NCI-H2107 treated with DMSO at 0.1 percent for 48 hours (cell line): ENCODE measurements around the gene WDR41.
"Not testable (repeated sequence)": the region's sequence is repeated elsewhere in the genome, so short reads cannot be mapped to it uniquely, and the experiment has no call there.

ENCODE experiments used
- DNase-seq: peaks from one replicate; lab custom pipeline; 2025; ENCODE audit not compliant: unreplicated experiment; lab: John Stamatoyannopoulos, UW

The WDR41 gene, protein sequence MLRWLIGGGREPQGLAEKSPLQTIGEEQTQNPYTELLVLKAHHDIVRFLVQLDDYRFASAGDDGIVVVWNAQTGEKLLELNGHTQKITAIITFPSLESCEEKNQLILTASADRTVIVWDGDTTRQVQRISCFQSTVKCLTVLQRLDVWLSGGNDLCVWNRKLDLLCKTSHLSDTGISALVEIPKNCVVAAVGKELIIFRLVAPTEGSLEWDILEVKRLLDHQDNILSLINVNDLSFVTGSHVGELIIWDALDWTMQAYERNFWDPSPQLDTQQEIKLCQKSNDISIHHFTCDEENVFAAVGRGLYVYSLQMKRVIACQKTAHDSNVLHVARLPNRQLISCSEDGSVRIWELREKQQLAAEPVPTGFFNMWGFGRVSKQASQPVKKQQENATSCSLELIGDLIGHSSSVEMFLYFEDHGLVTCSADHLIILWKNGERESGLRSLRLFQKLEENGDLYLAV

DNA sequence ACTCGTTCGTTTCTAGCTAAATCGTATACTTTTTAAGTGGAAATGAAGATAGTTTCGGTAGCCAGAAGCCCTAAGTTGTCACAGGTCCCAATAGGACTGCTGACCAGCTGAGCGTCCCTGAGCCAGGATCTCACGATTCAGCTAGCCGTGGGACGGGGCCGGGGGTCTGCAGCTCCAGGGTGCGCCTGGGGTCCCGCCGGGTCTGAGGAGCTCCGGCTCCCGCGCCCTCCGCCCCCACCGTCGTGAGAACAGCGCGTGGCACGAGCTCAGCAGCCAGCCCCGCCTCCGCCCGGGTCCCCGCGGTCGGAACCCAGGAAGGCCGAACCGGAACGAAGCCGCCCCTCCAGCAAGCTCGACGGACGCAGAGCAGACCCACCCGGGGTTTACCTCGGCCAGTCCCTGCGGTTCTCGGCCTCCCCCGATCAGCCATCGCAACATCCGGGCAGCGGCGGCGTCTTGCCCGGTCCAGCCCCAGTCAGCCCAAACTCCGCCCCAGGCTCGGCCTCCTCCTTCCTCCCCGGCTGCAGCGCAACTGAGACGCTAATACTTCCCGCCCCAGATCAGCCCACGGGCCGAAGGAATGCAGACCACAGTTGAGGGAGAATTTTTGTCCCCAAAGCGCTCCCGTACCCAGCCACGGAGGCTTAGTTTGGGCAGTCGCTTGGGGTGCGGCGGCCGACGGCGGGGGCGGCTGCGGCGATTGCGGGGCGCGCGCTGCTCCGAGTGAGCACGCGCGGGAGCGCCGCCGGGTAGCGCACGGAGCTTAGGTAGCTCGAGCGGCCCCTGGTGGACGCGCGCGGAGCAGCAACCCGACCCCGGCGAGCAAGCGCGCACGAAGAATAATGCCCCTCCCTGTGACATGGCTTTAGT is at the start of gene WDR41:
Gene WDR41, minus strand, starts transcription at position 534 of the 870 bp plus-strand sequence. Its CDS starts 96 bp downstream, at position 438.
- DNase-seq: peak; percentile 41

DNA sequence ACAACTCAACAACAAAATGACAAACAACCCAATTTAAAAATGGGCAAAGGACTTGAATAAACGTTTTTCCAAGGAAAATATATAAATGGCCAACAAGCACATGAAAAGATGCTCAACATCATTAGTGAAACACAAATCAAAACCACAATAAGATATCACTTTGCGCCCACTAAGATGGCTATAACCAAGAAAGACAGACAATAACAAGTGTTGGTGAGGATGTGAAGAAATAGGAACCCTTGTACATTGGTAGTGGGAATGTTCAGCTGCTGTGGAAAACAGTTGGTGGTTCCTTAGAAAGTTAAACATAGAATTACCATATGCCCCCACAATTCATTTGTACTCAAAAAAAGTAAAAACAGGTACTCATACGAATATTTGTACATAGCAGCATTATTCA is 39.2 kb upstream of the WDR41 start:
- no peak for DNase-seq

DNA sequence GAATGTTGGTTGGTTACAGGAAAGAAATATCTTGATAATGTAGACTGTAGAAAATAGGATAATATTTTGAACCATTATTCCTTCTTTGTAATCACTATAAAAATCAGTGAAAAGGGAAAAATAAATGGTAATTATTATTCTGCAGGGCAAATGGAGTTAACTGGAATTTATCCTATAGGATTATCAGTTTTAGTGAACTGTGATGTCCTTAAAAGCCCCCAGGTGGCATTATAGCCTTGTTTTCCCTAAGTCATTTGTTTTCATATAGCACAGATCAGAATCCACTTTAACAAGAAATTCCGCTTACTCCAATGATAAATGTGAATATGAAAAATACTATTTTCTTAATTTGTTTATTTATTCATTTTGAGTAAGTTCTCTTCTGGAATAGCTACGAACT is 26.2 kb upstream of the WDR41 start:
- DNase-seq: peak; percentile 14

DNA sequence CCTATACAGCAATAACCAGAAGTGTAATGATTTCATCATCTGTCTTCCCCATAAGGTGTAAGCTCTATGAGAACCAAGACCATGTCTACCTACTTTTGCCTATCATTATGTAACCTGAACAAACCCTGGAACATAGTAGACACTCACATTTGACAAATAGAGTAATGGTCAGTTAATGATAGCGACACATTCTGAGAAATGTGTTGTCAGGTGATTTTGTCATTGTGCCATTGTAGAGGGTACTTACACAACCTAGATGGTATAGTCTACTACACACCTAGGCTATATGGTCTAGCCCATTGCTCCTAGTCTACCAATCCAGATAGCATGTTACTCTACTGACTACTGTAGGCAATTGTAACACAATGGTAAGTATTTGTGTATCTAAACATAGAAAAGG is 22.3 kb upstream of the WDR41 start:
- no peak for DNase-seq

DNA sequence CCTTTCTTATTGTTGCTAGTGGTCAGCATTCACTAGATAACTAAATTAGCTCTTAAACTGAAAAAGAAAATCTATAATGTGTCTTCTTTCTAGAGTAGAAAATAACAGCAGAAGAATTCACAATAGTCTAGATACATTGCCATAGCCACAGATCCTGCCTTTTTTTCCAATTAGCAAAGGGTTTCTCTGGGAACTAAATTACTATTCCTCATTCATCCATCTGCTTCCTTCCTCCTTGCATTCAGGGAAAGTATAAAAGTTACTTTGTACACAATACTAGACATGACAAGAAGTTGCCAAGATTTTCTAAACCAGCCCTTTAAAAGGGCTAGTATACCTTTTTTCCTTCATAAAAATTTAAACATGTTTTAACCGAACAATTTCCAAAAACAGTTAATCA is 21.2 kb upstream of the WDR41 start:
- no peak for DNase-seq

DNA sequence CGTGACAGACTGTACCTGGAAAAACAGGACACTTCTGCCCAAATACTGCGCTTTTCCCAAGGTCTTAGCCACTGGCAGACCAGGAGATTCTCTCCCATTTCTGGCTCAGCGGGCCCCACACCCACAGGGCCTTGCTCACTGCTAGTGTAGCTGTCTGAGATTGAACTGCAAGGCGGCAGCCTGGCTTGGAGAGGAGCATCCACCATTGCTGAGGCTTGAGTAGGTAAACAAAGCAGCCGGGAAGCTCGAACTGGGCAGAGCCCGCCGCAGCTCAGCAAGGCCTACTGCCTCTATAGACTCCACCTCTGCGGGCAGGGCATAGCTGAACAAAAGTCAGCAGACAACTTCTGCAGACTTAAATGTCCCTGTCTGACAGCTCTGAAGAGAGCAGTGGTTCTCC is 9.0 kb upstream of the WDR41 start:
- not testable (repeated sequence) for DNase-seq

DNA sequence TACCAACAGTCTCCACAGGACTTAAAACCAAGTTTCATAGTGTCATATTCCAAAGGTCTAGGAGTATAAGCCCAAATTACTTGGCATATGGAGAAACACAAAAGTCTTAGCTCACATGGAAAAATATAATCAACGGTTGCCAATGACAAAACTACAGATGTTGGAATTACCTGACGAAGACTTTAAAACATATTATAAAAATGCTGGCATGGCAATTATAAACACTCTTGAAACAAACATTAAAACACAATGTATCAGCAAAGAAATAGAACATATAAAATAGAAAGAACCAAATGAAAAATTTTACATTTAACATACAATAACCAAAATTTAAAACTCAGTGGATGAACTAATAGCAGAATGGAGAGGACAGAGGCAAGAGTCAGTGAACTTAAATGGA is 7.9 kb upstream of the WDR41 start:
- no peak for DNase-seq

DNA sequence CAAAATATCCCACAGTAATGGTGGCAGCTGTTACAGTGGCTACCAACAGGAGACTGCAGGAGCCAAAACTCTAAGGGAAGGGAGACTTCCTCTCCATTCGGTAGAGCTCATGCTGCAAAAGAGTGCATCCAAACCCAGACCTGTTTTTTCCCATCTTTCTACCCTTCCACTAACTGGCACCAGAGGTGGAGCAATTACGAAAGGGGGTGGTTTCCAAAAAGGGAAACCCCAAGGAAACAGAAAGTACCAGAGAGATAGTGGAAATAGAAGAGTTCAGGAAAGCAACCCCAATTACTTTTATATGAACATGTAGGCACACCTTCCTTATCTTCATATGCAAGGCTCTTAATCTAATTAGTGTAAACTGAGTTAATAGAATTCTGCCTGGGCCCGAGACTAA is 7.3 kb upstream of the WDR41 start:
- DNase-seq: no peak

DNA sequence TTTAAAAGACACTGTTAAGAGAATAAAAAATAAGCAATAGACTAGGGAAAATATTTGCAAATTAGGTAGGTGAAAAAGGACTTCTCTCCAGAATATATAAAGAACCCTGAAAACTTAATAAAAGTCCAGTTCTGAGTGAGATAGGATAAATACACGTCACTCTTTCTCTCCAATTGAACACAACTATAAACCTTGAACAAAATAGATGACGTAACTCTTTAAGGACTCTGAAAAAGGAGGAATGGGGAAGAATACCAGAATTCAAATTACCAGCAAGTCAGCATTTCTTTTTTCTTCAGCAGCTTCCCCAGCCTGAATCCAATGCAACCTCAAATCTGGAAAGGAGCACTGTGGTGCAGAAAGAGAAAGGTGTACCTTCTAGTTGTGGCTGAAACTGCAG is 6.8 kb upstream of the WDR41 start:
- DNase-seq: no peak

DNA sequence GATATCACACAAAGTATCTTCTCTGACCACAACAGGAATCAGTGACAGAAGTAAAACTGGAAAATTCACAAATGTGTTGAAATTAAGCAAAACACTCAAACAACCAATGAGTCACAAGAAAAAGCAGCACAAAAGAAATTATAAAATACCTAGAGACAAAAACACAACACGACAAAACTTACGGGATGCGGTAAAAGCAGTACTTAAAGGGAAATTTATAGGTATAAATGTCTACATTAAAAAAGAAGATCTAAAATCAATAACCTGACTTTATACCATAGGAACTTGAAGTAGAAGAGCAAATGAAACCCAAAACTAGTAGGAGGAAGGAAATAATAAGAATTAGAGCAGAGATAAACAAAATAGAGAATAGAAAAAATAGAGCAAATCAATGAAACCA is 2.8 kb upstream of the WDR41 start:
- no peak for DNase-seq

DNA sequence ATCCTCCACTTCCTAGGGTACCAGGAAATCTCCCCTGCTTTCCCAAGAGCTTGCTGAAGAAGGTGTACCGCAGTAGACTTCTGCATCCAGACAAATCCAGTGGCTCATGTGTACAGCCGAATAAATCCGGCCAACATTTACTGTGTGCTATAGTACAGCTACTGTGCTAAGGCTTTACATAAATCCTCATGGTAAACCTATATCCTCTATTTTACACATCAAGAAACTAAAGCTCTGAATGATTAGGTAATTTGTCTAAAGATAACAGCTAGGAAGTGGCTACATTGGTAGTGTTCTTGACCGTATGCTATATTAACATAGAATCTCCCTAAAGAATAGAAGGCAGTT is 511 bp upstream of the WDR41 start:
- DNase-seq: no peak

DNA sequence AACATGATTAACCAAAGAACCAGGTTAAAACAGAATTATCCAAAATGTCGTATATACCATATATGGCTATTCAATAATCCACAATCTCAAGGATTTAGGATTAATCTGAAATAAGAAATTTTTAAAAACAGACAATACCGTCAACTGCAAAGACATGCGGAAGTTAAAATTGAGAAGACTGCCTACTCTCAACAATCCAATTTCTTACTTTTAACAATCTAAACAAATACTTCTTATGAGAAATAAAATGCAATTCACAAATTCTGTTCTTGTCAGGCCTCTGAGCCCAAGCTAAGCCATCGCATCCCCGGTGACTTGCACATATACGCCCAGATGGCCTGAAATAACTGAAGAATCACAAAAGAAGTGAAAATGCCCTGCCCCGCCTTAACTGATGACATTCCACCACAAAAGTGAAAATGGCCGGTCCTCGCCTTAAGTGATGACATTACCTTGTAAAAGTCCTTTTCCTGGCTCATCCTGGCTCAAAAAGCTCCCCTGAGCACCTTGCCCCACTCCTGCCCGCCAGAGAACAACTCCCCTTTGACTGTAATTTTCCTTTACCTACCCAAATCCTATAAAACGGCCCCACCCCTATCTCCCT is 1.3 kb downstream of the WDR41 start:
- DNase-seq: not testable (repeated sequence)

DNA sequence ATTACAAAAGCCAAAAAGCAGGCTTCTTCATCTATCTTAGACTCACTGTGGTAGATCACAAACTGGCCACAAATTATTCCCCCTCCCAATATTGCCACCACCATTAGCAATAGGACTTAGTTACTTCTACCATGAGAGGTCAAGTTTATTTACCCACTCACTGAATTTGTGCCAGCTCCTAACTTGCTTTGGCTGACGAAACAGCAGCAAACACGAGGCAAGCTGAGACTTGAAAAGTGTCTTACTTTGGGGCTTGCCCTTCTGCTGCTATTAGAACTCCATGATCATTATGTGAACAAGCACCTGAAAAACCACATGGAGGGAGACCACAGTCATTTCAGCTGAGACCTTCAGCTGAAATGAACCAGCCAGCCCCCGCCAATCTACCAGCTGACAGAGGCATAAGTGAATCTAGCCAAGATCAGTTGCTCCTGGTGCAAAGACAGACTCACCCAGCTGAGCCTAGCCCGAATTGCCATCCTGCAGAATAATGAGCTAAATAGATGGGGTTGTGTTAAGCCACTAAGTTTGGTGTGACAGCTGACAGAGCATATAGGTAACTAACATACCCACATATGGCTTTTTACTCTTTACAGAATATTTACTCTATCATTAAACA is 5.7 kb downstream of the WDR41 start:
- DNase-seq: peak; percentile 19

DNA sequence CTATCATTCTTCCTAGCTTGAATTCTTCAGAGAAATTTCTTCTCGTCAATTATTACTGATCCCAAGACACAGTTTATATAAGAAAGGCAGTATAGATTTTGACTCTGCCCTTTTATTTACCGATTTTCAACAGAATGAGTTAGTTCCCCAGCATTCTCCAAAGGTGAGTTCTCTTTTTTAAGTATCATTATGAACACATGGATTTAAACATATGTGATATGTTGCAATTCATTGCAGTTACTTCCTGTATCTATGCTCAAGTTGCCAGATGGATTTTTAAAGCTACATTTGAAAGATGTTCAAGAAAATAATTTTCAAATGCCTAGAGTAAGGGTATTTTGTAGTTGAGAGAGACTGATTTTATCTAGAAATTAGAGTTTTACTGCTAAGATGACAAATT is 8.4 kb downstream of the WDR41 start:
- no peak for DNase-seq

DNA sequence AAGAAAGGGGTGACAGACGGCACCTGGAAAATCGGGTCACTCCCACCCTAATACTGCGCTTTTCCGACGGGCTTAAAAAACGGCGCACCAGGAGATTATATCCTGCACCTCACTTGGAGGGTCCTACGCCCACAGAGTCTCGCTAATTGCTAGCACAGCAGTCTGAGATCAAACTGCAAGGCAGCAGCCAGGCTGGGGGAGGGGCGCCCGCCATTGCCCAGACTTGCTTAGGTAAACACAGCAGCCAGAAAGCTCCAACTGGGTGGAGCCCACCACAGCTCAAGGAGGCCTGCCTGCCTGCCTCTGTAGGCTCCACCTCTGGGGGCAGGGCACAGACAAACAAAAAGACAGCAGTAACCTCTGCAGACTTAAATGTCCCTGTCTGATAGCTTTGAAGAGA is 17.1 kb downstream of the WDR41 start:
- not testable (repeated sequence) for DNase-seq

DNA sequence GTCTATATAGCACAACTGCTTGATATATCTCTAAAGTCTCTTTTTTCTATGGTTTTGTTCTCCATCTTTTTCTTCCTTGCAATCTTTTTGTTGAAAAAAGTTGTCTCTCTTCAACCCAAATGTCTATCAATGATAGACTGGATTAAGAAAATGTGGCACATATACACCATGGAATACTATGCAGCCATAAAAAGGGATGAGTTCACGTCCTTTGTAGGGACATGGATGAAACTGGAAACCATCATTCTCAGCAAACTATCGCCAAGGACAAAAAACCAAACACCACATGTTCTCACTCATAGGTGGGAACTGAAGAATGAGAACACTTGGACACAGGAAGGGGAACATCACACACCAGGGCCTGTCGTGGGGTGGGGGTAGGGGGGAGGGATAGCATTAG is 23.2 kb downstream of the WDR41 start:
- DNase-seq: not testable (repeated sequence)

DNA sequence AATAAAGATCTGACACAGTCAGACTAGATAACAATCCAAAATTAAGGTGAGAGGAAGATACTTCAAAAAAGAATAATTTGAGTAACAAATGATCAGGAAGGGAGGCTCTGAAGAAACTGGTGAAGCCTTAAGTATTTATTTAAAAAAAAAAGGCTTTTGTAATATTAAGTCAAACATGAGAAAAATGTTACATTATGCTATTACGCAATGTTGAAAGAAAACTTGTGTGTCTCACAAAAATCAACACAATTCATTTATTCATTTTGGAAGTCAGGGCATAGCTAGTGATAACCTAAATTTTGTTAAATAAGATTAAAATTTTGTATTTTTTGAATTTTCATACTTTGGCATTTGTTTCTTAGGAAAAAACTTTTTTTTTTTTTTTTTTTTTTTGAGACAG is 28.2 kb downstream of the WDR41 start:
- DNase-seq: no peak

DNA sequence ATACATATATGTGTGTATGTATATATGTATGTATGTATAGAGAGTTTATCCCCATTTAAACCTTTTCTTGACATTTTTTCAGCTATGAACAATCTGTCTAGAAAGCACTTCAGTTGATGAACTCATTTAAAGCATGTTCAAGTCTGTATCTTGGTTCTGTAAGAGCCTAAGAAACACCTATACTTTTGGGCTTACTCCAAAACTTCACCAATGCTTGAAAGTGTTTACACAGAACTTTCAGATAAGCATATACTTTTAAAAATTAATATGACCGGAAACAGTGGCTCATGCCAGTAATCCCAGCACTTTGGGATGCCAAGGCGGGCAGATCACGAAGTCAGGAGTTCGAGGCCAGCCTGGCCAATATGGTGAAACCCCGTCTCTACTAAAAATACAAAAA is 30.8 kb downstream of the WDR41 start:
- DNase-seq: no peak

DNA sequence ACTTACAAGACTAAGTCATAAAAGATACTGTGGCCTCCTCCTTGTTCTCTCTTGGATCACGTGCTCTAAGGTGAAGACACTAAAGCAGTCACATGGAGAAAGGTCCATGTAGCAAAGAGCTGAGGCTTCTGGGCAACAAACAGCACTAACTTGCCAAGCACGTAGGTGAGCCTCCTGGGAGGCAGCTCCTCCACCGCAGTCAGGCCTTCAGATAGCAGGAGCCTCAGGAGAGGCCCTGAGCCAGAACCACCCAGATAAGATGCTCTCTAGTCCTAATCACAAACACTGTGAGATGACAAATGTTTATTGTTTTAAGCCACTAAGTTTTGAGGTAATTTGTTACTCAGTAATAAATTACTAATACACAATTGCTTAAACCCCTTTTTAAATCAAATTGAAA is 38.0 kb downstream of the WDR41 start:
- no peak for DNase-seq

DNA sequence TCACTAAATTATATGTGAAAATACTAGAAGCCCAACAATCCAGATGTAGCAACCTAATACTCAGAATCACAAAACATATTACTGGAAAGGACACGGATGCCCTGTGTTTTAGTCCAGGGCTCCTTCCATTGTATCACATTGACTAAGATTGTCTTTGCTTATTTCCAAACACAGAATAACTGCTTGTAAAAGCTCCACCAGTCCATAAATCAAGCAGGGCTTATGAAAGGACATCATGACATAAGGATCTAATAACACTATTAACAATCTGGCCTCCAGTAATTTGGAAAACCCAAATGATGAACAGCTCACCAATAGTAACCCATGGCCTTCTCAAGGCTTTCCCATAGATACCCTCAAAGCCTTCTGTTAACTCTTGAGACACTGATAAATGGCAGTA is 39.8 kb downstream of the WDR41 start:
- no peak for DNase-seq

DNA sequence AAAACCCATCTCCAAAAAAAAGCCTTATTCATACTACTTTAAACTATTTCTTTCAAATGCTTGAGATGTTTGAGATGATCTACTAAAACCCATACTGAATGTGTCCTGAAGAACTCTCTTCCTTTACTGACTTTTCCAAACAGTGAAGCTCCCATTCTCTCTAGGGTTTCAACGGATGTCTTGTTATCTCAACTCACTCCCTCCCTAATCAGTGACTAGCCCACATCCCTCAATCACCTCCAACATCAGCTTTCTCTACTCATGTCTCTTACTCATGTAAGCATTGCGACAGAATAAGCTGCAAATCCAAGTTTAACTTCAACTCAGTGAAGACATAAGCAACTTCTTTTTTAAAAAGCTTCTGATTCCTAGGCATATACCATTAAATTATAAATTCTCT is 42.1 kb downstream of the WDR41 start:
- DNase-seq: no peak
